ENCODE measurements around the gene AQP12B. TPM values are rescaled to one million over a fixed set of nuclear protein-coding genes. Genes with fewer than 3 reads are reported as not detected.

The AQP12B gene
- polyA plus RNA-seq, 1 donor (not counting 4 experiments of a cell fraction or from before 2014, with no cell fraction given), result not detected

- Histone ChIP-seq H3K9me1 (ENCODE audit: control insufficient read depth, extremely low read depth, insufficient read depth, low read length) (no peaks in the 10 kb centered on the region), H3K36me3 (ENCODE audit: control insufficient read depth in 2 of 2, extremely low read depth in 1 of 2, insufficient read depth in 2 of 2, low read length in 2 of 2) (no peaks in the 10 kb centered on the region), H4K20me1 (ENCODE audit: control insufficient read depth, extremely low read depth, insufficient read depth, low read length) (no peaks in the 10 kb centered on the region), H3K4me3 (ENCODE audit: control insufficient read depth in 2 of 3, extremely low read depth in 1 of 3, insufficient read depth in 2 of 3, low read depth in 1 of 3, low read length in 3 of 3) (no peak overlapping the region), H3K9ac (ENCODE audit: control insufficient read depth, extremely low read depth, insufficient read depth, low read length) (no peak overlapping the region), H3K27ac (ENCODE audit: control insufficient read depth, insufficient read depth, low read length) (no peak overlapping the region), H3K4me2 (ENCODE audit: control insufficient read depth, extremely low read depth, insufficient read depth, low read depth, low read length) (no peak overlapping the region), H3K27me3 (ENCODE audit: control insufficient read depth, extremely low read depth, insufficient read depth, low read length) (peaks cover 17% of the 10 kb centered on the region), H2AFZ (ENCODE audit: control insufficient read depth, low read length) (no peak overlapping the region), H3K79me2 (ENCODE audit: control insufficient read depth, insufficient read depth, low read length) (no peaks in the 10 kb centered on the region), H3K4me1 (ENCODE audit: control insufficient read depth, extremely low read depth, insufficient read depth, low read length) (no peaks in the 10 kb centered on the region), H3K9me3 (ENCODE audit: control insufficient read depth, low read depth, low read length) (no peaks in the 10 kb centered on the region)
- dilution Hi-C loops (cut with MboI; ENCODE audit: extremely low pct_ligation_motif_present, low sequenced_read_pairs), result no loop called here
- no peak for TF ChIP-seq EZH2 (IDR thresholded peaks at IDR 0.05; ENCODE audit: low read length)
- no peak for TF ChIP-seq CTCF (optimal IDR thresholded peaks at IDR 0.05 in 1 of 3, IDR thresholded peaks at IDR 0.05 in 1 of 3, conservative IDR thresholded peaks at IDR 0.05 in 1 of 3; ENCODE audit: extremely low read depth in 1 of 3, insufficient read depth in 2 of 3, low read length in 3 of 3)
- DNase-seq (ENCODE audit: low read depth, low spot score), result no peak
- FAIRE-seq, result no peak
These were observed 34.5 kb upstream of the AQP12B start for GRCh38 chr2:240717181-240717641.

GRCh38 chr2:240716130-240716798, 33.6 kb upstream of the AQP12B start:
- no peak overlapping the region for H3K4me3 ChIP-seq (ENCODE audit: control insufficient read depth in 2 of 3, extremely low read depth in 1 of 3, insufficient read depth in 2 of 3, low read depth in 1 of 3, low read length in 3 of 3)
- no peak overlapping the region for H3K4me2 ChIP-seq (ENCODE audit: control insufficient read depth, extremely low read depth, insufficient read depth, low read depth, low read length)
- no peak overlapping the region for H3K9ac ChIP-seq (ENCODE audit: control insufficient read depth, extremely low read depth, insufficient read depth, low read length)
- H4K20me1 ChIP-seq (ENCODE audit: control insufficient read depth, extremely low read depth, insufficient read depth, low read length), result no peaks in the 10 kb centered on the region
- H2AFZ ChIP-seq (ENCODE audit: control insufficient read depth, low read length), result no peak overlapping the region
- no peaks in the 10 kb centered on the region for H3K79me2 ChIP-seq (ENCODE audit: control insufficient read depth, insufficient read depth, low read length)
- DNase-seq (ENCODE audit: low read depth, low spot score) (no peak), FAIRE-seq (no peak)
- no peaks in the 10 kb centered on the region for H3K9me1 ChIP-seq (ENCODE audit: control insufficient read depth, extremely low read depth, insufficient read depth, low read length)
- no peak for TF ChIP-seq CTCF (optimal IDR thresholded peaks at IDR 0.05 in 1 of 3, IDR thresholded peaks at IDR 0.05 in 1 of 3, conservative IDR thresholded peaks at IDR 0.05 in 1 of 3; ENCODE audit: extremely low read depth in 1 of 3, insufficient read depth in 2 of 3, low read length in 3 of 3)
- TF ChIP-seq EZH2 (IDR thresholded peaks at IDR 0.05; ENCODE audit: low read length), result no peak
- H3K27ac ChIP-seq (ENCODE audit: control insufficient read depth, insufficient read depth, low read length), result no peak overlapping the region
- peaks cover 17% of the 10 kb centered on the region for H3K27me3 ChIP-seq (ENCODE audit: control insufficient read depth, extremely low read depth, insufficient read depth, low read length)
- H3K4me1 ChIP-seq (ENCODE audit: control insufficient read depth, extremely low read depth, insufficient read depth, low read length), result no peaks in the 10 kb centered on the region
- no peaks in the 10 kb centered on the region for H3K9me3 ChIP-seq (ENCODE audit: control insufficient read depth, low read depth, low read length)
- H3K36me3 ChIP-seq (ENCODE audit: control insufficient read depth in 2 of 2, extremely low read depth in 1 of 2, insufficient read depth in 2 of 2, low read length in 2 of 2), result no peaks in the 10 kb centered on the region
- dilution Hi-C loops (cut with MboI; ENCODE audit: extremely low pct_ligation_motif_present, low sequenced_read_pairs), result no loop called here
